Muscle layer of duodenum (tissue), 2 donors: ENCODE data around the gene DEFB132.
A peak's percentile ranks its signal among the peaks of the same experiment; 100 is the strongest.

Experiments
- H3K27ac ChIP-seq: one replicate; pipeline ENCODE4 v1.7.0; 2013; ENCODE audit warnings: mild to moderate bottlenecking, low read length
- H3K27me3 ChIP-seq: one replicate; pipeline ENCODE4 v1.7.0; 2013; ENCODE audit warnings: low read depth, mild to moderate bottlenecking, control low read depth, low read length
- H3K36me3 ChIP-seq, 2 donors: one replicate each; pipeline ENCODE4 v1.7.0; 2013; ENCODE audit warnings: low read length in 2 of 2, control low read depth in 1 of 2, mild to moderate bottlenecking in 1 of 2; ENCODE audit not compliant: insufficient read depth in 2 of 2, control insufficient read depth in 1 of 2
- H3K4me1 ChIP-seq, 2 donors: one replicate each; pipeline ENCODE4 v1.7.0; 2013; ENCODE audit warnings: low read length in 2 of 2, mild to moderate bottlenecking in 2 of 2, control low read depth in 1 of 2, moderate library complexity in 1 of 2; ENCODE audit not compliant: insufficient read depth in 2 of 2, control insufficient read depth in 1 of 2
- H3K4me3 ChIP-seq, 2 donors: one replicate each; pipeline ENCODE4 v1.7.0; 2013; ENCODE audit warnings: low read length in 2 of 2, low read depth in 1 of 2, mild to moderate bottlenecking in 1 of 2
- H3K9me3 ChIP-seq, 2 donors: one replicate each; pipeline ENCODE4 v1.7.0; 2013; ENCODE audit warnings: low read length in 2 of 2, control low read depth in 1 of 2, mild to moderate bottlenecking in 1 of 2; ENCODE audit not compliant: control insufficient read depth in 1 of 2
- donor health status: healthy.

The DEFB132 gene

GRCh38 chr20:278607-279571 is 21.4 kb downstream of the DEFB132 start:
- no peaks in the 10 kb centered on the region for H3K9me3 ChIP-seq
- H3K4me1 ChIP-seq, result no peaks in the 10 kb centered on the region
- peak overlapping the region in 1 of 2 donors; percentile 45 for H3K4me3 ChIP-seq
- H3K36me3 ChIP-seq, result peaks cover 16 to 32% of the 10 kb centered on the region in 2 donors
- H3K27me3 ChIP-seq, result no peaks in the 10 kb centered on the region
- H3K27ac ChIP-seq, result no peak overlapping the region

- Histone ChIP-seq H3K4me1 (no peaks in the 10 kb centered on the region), H3K27me3 (no peaks in the 10 kb centered on the region), H3K36me3 (peaks cover 11 to 12% of the 10 kb centered on the region in 2 donors), H3K27ac (no peak overlapping the region), H3K9me3 (no peaks in the 10 kb centered on the region), H3K4me3 (no peak overlapping the region)
Measured at GRCh38 chr20:284172-284571, 26.6 kb downstream of the DEFB132 start.

DNA sequence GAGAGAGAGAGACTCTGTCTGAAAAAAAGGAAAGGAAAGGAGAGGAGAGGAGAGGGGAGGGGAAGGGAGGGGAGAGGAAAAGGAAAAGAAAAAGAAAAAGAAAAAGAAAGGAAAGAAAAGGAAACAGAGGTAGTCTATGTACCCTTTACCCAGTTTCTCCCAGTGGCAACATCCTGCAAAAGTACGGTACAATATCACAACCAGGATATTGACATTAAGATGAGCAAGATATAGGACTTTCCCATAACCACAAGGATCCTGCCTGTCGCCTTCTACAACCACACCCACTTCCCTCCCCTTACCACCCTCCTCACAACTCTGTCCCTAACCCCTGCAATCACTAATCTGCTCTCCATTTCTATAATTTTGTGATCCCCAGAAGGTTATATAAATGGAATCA is 29.0 kb downstream of the DEFB132 start:
- no peak overlapping the region for H3K4me3 ChIP-seq
- no peak overlapping the region for H3K27ac ChIP-seq
- no peaks in the 10 kb centered on the region for H3K9me3 ChIP-seq
- H3K27me3 ChIP-seq, result no peaks in the 10 kb centered on the region
- H3K36me3 ChIP-seq, result peaks cover 6 to 10% of the 10 kb centered on the region in 2 donors
- peaks cover 0 to 7% of the 10 kb centered on the region in 2 donors for H3K4me1 ChIP-seq

- no peaks in the 10 kb centered on the region for H3K36me3 ChIP-seq
- H3K4me1 ChIP-seq, result peaks cover 0 to 7% of the 10 kb centered on the region in 2 donors
- no peaks in the 10 kb centered on the region for H3K27me3 ChIP-seq
- no peak overlapping the region for H3K27ac ChIP-seq
- H3K4me3 ChIP-seq, result peak overlapping the region in 1 of 2 donors; percentile 92
- no peaks in the 10 kb centered on the region for H3K9me3 ChIP-seq
Measured at GRCh38 chr20:288956-289692, 31.6 kb downstream of the DEFB132 start.

DNA sequence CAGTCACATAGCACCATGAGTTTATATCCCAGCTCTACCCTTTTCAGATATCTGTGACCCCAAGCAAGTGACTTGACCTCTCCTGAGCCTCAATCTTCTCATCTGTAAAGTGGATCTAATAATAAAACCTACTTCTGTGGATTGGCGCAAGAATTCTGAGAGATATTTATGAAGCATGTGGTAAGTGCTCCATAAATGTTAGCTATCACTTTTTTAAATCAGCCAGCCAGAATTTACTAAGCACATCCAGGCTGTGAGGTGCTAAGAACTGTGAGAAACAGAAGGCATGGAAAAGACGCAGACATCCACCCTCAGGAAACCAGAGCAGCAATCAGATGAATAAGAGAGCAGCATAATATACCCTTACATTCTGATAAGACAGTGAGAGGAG is 32.2 kb downstream of the DEFB132 start:
- Histone ChIP-seq H3K36me3 (no peaks in the 10 kb centered on the region), H3K27ac (peak overlapping the region; percentile 81), H3K4me1 (peaks cover 0 to 7% of the 10 kb centered on the region in 2 donors), H3K4me3 (peak overlapping the region; percentile 86 to 92), H3K9me3 (no peaks in the 10 kb centered on the region), H3K27me3 (no peaks in the 10 kb centered on the region)

- Histone ChIP-seq H3K36me3 (no peaks in the 10 kb centered on the region), H3K9me3 (no peaks in the 10 kb centered on the region), H3K27ac (peak within 1 kb of the TSS; percentile 81), H3K4me3 (peak within 1 kb of the TSS; percentile 86 to 92), H3K4me1 (peaks cover 0 to 7% of the 10 kb centered on the region in 2 donors), H3K27me3 (no peaks in the 10 kb centered on the region)
Measured at GRCh38 chr20:290084-290831, 32.7 kb downstream of the DEFB132 start, which contains the start of gene C20orf96. Gene C20orf96, minus strand, starts transcription at chr20:290750. Its CDS starts 140 bp downstream, at chr20:290610.

DNA sequence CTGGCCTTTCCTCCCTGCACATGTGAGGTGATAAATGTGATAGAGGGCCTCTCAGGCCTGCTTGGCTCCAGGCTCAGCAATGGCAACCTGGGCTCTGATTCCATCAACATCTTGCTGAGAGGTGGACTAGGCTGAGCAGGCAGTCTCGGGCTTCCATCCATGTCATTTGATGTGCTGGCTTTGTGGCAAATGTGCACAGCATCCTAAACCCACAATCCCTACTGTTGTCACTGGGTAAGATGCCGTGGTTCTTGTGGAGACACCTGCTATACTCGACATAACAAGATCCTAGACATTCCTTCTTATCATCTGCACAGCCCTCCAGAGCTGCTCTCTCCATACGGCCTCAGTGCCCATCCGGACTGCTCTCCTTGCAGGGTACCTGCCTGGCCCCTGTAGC is 37.1 kb downstream of the DEFB132 start:
- Histone ChIP-seq H3K9me3 (no peaks in the 10 kb centered on the region), H3K36me3 (no peaks in the 10 kb centered on the region), H3K4me3 (no peak overlapping the region), H3K27me3 (no peaks in the 10 kb centered on the region), H3K4me1 (peaks cover 10 to 18% of the 10 kb centered on the region in 2 donors), H3K27ac (no peak overlapping the region)

DNA sequence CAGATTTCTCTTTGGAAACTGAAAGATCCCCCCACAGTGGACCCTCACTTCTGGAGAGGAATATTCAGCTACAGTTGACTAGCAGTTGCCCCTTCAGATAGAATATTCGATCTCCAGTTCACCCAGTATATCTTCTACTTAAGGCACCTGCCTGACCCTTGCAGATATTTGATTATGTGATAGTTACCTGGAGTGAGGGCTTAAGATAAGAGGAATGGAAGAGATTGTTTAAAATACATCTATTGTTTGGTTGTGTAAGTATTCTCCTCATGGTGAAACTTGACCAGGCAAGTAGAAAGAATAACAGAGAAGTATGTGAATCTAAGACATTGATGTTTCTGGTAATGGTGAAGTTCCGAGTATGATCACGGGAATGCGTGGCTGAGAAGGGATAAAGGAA is 38.3 kb downstream of the DEFB132 start:
- Histone ChIP-seq H3K4me3 (no peak overlapping the region), H3K4me1 (peaks cover 22 to 26% of the 10 kb centered on the region in 2 donors), H3K9me3 (no peaks in the 10 kb centered on the region), H3K27ac (no peak overlapping the region), H3K27me3 (no peaks in the 10 kb centered on the region), H3K36me3 (no peaks in the 10 kb centered on the region)

- Histone ChIP-seq H3K27ac (peak within 1 kb of the TSS; percentile 95), H3K9me3 (no peaks in the 10 kb centered on the region), H3K36me3 (no peaks in the 10 kb centered on the region), H3K4me3 (peak within 1 kb of the TSS; percentile 95 to 97), H3K4me1 (peaks cover 28 to 39% of the 10 kb centered on the region in 2 donors), H3K27me3 (no peaks in the 10 kb centered on the region)
Measured at GRCh38 chr20:297098-297924, 39.8 kb downstream of the DEFB132 start, which contains the start of gene ZCCHC3. Gene ZCCHC3, plus strand, starts transcription at chr20:297570. Its CDS starts 17 bp downstream, at chr20:297587.
